HG03060 (cell line): Measurements from ENCODE around the gene COL23A1.

Experiments
- ATAC-seq: cut with Tn5 transposase; IDR thresholded peaks from one replicate; pipeline ENCODE4 v1.9.1; 2021; ENCODE audit warnings: low read depth, moderate number of reproducible peaks; ENCODE audit not compliant: unreplicated experiment

Gene COL23A1

DNA sequence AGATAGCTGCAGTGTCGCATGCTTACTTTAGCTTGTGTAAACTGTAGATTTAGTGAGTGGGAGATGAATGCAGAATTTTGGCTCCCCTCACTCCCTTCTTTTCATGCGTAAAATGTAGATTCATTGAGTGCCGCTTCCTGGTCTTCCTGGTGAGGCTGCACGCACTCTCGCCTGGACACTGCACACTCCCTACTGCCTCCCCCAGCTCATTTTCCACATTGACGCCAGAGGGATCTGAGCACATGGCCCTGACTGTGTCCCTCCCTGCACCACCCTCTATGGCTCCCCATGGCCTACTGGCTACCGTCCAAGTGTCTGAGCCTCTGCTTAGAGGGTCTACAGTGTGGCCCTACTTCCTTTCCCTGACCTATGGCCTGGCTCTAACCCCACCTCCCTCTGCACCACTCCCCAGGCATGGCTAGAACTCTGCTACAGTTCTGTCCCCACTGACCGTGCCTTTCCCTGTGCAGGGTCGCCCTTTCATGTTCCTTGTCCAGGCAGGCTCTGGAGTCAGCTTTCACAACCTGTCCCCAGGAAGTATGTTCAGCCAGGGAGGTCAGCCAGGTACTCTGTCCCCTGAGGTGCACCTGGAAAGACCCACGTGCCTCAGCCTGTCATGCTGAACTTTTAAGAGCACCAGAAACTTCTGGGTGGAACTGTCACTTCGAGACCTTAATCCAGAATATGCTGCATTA lies 160.6 kb downstream of the COL23A1 start:
- ATAC-seq: no peak

DNA sequence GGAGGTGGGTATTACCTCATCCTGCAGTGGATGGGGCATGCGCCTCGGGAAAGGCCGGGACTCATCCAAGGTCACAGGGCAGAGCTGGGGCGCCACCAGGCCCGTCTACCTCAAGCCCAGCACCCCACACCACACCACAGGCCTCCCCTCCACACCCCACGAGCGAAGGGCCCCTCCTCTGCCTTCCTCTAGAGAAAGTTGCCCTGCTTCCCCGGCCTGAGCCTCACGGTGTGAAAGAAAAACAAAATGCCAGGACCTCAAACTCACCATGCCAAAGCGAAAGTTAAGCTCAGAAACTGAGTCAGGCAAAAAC lies 161.1 kb downstream of the COL23A1 start:
- no peak for ATAC-seq

DNA sequence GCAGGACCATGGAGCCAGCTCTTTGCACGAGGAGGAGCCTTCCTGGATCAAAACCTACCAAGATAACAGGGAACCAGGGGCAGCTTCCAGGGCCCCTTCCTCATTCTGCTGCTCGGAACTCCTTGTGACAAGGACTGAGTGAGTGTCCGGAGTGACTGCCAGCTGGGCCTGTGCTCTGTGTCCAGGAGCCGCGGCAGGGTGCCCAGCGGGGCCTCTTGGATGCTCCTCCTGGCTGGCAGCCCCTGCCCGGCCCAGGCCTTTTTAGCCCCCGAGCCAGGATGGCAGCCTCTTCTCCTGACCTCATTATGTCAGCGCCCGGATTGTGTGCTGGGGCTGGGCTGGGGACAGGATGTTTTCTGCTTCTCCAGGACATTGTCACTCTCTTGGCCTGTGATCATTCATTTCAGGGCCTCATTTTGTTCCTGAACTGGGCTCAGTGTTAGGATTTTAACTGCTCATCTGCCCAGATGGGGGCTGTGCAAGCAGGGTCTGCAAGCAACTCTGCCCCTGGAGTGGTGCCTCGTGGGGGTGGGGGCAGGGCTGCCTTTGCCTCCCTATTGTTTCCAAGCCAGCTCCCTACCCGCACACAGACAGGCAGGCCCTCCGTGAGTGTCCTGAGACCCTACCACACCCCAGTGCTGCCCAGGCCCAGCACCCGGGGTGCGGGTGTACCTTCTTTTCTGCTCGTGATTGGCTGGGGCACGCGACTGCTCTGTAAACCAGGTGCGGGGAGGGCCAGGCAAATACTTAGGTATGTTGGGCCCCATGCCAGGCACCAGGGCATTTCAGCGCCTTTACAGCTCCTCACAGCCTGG lies 161.6 kb downstream of the COL23A1 start:
- no peak for ATAC-seq

DNA sequence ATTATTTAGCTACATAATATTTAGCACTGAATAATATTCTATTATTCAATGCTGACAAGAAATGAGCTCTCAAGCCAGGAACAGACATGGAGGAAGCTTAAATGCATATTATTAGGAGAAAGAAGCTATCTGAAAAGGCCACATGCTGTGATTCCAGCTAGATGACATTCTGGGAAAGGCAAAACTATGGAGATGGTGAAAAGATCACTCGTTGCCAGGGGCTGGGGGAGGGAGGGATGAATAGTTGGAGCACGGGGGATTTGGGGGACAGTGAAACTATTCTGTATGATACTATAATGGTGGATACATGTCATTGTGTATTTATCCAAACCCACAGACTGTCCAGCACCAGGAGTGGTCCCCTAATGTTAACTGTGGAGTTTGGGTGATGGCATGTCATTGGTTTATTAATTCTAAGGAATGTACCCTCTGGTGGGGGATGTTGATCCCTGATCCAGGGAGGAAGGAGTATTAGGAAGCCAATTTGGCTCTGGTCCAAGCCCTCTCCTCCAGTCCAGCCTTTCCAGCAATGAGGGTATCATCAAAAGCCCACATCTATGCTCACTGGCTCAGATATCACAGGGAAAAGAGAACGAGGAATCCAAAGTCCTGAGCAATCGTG lies 162.5 kb downstream of the COL23A1 start:
- ATAC-seq: no peak

DNA sequence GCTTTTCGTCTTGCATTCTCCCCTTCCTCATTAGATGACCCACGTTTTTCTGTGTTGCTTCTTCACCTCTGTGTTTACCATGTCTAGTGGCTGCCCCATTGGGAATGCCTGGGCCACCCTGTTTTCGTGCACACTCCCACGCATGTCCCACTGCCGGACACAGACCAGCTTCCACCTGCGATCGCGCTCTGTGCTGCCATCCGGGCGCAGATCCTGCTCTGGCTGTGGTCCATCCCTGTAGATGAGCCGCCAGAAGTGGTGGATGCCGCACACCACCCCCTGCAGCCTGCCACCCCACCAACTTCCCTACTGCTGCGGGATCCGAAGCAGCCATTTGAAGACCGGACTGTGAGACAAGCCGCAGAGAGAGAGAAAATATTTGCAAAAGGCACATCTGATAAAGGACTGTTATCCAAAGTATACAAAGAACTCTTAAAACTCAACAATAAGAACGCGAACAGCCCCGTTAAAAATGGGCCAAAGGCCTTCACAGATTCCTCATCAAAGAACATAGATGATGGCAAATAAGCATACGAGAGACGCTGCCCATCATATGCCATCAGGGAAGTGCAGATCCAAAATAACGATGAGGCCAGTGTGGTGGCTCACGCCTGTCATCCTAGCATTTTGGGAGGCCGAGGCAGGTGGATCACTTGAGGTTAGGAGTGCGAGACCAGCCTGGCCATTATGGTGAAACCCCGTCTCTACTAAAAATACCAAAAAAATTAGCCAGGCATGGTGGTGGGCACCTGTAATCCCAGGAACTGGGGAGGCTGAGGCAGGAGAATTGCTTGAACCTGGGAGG lies 163.7 kb downstream of the COL23A1 start:
- ATAC-seq: no peak

DNA sequence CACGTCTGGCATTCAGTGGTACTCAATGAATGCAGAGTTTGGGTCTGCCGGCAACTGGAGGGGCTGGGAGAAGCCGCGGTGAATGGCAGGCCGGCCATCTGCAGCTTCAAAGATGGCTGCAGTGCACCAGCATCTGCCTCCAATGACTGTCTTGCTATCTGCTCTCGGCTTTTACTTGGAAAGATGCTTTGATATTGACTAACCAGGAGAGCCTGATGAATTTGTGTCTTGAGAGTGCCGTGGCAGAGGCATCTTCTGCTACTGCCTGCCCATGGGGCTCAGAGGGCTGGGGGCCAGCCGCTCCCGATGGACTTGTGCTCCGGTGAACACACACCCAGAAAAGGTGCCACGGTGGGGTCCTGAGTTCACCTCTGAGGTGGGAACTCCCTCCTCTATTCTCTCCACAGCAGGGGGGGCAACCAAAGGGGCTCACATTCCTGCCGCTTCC lies 164.5 kb downstream of the COL23A1 start:
- no peak for ATAC-seq

DNA sequence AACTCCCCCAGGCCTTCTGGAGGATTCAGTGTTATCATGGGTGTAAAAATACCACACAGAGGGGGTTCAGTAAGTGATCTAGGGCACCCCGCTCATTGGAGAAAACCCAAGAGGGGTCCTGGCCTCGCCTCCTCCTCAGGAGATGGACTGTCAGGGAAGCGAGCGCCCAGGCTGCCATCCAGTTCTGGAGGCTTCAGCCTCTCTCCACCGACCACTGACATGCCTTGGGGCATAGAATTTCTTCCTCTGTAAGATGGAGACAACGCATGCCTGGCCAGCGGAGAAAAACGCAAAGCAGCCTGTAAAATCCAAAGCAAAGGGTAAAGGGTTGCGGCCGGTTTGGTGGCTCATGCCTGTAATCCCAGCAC lies 165.4 kb downstream of the COL23A1 start:
- ATAC-seq: no peak

DNA sequence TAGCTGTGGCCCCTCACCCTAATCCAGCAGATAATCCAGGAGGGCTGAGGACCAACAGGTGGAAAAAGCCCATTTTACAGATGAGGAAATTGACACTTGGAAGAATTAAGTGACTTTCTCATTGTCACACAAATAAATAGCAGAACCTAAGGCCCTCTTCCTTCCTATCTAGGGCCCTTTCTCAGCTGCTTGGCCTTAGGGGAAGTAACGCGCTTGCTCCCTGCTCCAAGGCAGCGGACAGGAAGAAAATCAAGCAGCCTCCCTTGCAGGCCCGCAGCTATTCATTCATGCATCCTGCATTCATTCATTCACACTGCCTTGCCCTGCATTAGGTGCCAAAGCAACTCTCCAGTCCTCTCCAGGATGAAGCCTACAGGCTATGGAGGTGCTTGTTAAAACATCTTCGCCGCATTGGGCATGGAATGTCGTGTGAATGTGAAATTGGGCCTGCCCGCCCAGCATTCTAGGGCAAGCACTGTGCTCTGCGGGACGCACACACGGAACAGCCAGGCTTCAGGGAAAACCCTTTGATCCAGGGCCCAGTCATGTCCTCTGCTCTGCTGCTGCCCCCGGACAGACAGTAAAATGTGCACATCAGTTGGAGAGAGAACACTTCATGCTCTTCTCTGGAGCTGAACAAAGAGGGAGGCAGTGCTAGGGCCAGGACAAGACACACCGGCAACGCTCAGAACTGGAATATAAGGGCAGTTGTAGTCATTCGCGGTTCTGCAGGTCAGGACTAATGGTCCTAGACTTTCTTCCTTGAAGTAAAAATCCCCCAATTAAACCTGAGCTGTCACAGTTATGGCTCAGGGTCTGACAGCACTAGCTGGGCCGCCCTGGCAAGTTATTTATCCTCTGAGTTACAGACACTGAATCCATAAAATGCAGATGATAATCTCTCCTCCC lies 166.0 kb downstream of the COL23A1 start:
- no peak for ATAC-seq

DNA sequence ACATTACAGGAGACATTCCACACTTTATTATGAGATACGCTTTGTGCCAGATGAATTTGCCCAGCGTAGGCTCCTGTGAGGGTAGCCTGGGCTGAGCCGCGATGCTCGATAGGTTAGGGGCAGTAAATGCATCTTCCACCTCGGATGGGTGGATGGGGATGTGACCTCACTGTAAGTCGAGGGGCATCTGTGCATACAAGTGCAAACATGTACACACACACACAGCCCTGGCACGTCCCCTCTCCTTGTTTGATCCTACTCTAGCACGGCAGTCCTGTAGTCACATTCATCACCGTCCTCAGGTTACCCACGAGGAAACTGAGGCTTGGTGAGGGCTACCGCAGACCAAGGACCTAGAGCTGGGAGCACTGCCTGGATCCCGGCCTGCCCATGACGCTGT lies 166.8 kb downstream of the COL23A1 start:
- ATAC-seq: no peak

DNA sequence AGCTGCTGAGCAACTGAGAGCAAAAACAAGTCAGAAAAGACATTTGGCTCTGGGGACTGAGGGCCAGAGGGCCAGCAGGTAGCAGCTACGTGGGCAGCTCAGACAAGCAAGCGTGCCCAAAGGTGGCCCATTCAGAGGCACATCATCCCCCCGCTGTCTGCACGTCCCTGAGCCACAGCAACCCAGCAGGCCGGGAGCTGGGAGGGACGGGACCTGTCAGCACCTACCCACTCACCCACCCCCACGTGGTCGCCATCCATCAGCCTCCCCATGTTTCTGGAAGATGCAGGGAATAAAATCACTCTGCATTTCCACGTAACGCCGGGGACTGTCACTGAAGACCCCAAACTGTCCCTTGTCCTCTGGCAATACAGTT lies 167.8 kb downstream of the COL23A1 start:
- ATAC-seq: no peak

DNA sequence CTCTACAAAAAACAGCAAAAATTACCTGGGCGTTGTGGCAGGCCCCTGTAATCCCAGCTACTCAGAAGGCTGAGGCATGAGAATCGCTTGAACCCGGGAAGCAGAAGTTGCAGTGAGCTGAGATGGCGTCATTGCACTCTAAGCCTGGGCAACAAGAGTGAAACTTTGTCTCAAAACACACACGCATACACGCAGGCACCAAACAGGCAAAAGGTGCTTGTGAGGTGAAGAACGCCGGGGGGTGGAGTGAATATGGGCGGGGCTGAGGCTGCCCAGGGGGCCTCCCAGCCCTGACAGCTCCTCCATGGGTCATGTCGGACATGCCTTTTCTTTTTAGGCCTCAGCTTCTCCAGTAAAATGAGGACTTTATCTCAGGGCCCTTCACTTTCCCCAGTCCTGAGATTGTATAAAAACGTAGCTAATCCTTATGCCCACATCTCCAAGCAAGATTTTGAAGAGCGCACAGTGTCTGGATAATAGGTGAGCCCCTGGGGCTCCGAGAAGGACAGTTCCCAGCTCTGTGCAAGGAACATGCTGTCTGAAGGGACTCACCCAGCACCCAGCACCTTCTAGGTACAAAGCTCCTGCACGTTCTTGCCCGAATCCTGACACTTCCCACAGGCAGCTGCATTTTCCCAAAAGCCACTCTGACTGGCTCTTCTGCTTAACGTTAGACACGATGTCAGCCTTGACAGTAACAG lies 168.3 kb downstream of the COL23A1 start:
- ATAC-seq: no peak

DNA sequence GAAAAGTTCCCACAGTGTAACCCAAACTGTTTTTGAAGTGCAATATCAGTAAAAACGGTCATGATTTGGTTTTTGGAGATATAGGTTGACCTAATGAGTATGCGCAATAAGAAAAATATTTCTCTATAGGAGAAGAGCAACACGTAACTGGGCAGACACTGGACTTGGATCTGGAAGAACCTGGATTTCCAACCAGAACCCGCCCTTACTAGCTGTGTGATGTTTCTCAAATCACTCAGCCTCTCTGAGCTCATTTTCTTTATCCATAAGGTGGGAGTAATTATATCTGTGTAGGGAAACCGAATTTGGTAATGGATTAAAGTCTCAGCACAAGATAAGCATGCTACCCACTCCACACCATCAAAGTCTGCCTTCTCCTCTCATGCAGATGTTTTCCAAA lies 169.1 kb downstream of the COL23A1 start:
- ATAC-seq: no peak

DNA sequence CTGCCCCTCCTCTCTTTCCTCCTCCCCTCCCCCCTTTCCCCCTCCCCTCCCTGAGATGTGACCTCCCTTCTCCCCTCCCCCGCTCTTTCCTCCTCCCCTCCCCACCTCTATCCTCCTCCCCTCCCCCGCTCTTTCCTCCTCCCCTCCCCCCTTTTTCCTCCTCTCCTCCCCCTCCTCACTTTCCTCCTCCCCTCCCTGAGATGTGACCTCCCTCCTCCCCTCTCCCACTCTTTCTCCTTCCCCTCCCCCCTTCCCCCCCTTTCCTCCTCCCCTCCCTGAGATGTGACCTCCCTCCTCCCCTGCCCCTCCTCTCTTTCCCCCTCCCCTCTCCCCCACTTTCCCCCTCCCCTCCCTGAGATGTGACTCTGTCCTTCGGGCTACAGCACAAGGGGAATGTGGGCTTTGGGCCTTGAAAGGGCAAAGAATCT lies 169.8 kb downstream of the COL23A1 start:
- no peak for ATAC-seq

DNA sequence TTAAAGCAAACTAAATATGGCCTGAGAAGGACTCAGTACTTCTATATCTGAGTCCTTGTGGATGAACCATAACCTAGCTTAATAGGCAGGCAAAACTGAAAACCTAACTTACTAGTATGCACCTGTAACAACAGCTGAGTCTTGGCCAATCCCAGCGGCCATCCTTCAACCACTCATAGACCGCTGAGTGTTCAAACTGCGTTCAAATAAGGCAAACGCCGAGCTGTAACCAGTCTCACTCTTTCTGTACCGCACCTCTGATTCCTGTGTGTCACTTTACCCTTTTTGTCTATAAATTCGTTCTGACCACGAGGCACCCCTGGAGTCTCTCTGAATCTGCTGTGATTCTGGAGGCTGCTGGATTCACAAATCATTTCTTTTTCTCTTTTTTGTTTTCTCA lies 170.5 kb downstream of the COL23A1 start:
- no peak for ATAC-seq

DNA sequence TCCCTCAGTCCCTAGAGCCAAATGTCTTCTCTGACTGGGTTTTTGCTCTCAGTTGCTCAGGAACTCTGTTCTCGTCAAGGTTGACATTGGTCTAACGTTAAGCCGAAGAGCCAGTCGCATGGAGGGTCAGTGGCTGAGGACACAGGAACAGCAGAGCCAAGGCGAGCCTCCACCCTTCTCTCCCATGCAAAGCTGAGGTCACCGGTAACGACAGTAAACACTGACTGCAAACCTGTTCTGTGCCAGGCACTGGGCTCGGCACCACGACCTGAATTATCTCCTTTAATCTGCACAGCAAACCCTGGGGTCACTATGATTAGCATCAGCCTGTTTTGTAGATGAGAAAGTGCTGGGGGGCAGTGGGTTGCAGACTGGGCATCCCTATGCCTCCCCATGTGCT lies 171.0 kb downstream of the COL23A1 start:
- ATAC-seq: no peak

DNA sequence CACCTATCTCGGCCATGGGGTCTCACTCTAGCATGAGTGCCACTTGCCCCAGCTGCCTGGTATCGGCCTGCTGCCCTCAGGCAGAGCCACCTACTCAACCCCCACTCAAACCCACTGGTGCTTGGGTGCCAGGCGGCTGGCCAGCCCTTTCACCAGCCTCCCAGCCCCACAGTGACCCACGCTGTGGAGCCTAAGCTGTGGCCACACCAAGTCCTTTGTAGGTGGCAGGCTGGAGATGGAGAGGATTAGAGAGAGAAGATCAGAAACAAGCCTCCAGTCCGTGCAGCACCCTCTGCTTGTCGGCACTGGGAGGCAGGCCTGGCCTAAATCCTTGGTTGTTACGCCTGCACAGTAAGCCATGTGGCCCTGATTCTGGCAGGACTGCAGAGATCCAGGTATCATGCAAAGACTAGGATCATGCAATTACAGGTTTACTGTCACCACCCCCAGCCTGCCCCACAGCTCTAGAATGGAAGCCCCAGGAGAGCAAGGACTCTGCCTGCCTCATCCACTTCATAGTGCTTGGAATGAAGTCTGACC lies 171.7 kb downstream of the COL23A1 start:
- no peak for ATAC-seq

DNA sequence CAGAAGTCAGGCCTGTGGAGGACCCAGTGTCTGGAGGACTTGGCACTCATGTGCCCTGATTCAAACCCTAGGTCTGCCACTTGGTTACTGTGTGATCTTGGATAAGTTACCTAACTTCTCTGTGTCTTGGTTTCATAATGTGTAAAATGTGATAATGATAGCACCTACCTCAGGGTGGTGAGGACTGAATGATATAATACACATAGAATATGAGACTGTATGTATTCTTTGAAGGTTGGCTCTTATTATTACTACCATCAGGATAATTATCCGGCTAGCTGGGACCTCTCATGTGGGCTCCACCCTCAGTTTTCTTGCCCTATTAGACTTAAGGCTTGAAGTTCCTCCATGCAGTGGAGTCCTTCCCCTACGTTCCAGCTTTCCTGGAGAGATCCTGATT lies 172.2 kb downstream of the COL23A1 start:
- no peak for ATAC-seq

DNA sequence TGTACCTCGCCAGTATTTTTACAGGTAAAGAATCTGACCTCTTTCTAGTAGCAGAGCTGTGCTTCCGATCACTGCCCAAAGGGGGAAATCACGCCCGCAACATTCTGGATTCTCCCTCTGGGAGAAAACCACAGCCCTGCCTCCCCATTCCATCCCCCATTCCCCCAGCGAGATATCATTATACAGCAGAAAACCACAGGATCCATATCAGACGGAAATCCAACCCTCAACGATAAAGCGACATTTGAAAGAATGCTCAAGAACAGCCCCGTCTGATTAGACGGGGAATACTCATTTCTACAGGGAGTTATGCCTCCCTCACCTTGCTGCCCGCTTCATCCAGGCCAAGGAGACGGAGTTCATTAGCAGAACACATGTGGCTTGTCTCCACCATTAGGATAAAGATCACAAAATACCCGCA lies 172.8 kb downstream of the COL23A1 start:
- no peak for ATAC-seq

DNA sequence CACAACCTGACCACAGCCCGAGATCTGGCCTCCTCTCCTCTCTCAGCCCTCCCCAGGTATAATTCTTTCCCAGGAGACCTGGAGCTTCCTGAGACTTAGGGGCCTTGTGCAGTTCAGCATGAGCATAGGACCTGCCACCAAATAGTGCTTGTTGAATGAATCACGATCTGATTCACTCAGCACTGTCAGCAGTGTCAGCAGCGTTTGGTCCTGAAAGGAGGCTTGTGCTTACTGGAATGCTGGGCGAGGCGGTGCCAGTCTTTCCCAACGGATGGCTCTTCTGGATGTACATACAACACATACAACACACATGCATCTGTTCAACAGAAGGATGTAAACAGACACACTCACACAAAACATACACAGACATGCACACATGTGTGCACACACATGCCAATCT lies 173.3 kb downstream of the COL23A1 start:
- no peak for ATAC-seq
